ENCODE results near the gene LHX3.

LHX3 gene

DNA sequence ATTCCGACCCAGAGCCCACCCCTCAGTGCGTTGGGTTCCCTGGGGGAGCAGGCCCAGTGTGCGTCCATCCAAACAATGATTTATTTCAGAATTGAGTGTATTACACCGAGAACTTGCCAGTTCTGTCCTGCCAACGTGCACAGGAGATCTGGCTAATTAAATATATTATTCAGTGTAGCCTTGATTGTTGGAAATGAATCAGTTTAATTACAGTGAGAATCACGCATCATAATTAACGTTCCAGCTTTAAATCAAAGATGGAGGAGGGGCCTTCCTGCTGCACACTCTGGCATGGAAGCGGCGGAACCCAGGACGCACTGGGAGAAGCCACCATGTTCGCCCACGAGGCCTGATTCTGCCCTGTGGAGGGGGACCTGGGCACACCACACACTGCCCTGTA lies 55.6 kb downstream of the LHX3 start:
- TF ChIP-seq, protein P1, sequence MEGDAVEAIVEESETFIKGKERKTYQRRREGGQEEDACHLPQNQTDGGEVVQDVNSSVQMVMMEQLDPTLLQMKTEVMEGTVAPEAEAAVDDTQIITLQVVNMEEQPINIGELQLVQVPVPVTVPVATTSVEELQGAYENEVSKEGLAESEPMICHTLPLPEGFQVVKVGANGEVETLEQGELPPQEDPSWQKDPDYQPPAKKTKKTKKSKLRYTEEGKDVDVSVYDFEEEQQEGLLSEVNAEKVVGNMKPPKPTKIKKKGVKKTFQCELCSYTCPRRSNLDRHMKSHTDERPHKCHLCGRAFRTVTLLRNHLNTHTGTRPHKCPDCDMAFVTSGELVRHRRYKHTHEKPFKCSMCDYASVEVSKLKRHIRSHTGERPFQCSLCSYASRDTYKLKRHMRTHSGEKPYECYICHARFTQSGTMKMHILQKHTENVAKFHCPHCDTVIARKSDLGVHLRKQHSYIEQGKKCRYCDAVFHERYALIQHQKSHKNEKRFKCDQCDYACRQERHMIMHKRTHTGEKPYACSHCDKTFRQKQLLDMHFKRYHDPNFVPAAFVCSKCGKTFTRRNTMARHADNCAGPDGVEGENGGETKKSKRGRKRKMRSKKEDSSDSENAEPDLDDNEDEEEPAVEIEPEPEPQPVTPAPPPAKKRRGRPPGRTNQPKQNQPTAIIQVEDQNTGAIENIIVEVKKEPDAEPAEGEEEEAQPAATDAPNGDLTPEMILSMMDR (IDR thresholded peaks at IDR 0.05; ENCODE audit: control insufficient read depth, insufficient read depth, low read depth, low read length, missing control alignments), result no peak
- H3K4me3 ChIP-seq (ENCODE audit: control insufficient read depth, low read depth, low read length), result no peak overlapping the region
- no peak for DNase-seq (ENCODE audit: low read depth)

DNA sequence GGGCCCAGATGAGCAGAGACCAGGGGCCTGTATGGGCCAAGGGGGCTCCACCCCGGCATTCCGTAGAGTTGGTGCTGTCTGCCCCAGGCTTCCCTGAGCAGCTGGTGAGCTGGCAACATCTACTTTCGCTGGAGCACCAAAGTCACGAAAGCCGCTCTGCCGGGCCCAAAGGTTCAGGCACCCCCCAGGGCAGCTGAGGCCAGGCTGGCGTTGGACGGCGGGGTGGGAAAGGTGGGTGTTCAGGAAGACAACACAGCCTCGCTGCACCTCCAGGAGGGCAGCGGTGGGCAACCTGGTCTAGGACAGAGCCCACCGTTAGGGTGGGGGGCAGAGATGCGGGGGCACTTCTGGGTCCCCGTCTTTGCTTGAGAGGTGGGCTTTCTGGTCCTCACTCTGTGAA lies 56.2 kb downstream of the LHX3 start:
- H3K4me3 ChIP-seq (ENCODE audit: control insufficient read depth, low read depth, low read length), result no peak overlapping the region
- TF ChIP-seq, protein P1 (IDR thresholded peaks at IDR 0.05; ENCODE audit: control insufficient read depth, insufficient read depth, low read depth, low read length, missing control alignments), result no peak
- no peak for DNase-seq (ENCODE audit: low read depth)

DNA sequence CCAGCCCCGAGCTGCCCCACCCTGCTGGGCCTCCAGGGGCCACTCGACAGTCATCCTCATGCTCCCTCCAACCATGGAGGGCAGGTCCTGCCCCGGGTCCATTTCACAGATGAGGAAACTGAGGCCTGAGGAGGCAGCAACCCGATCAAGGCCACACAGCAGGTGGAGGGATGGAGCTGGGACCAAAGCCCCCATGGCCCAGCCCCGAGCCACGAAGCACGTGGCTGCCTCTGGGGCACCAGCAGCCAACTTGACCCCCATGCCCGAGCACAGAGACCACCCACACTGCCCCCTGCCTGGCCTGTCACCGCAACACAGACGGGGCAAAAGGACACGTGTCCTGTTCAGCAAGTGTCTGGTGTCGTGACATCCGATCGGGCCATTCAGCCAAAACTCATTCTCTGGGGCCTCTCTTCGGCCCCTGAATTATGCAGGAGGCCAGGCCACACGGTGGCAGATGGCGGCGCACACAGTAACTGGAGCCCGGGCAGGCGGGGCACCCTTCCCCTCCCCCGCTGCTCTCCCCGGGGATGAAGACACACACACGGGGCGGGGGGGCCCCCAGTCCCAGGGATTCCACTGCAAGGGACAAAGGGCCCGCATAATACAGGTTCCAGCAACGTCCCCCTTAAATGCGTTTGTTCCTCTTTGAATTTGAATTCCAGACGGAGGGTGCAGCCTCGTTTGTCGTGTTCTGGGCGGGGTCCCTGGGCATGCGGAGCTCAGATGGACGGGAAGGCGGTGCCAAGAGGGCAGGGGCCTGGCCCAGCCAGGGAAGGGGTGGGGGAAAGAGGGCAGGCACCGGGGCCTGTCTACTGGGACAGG lies 56.8 kb downstream of the LHX3 start:
- H3K4me3 ChIP-seq (ENCODE audit: control insufficient read depth, low read depth, low read length), result no peak overlapping the region
- TF ChIP-seq, protein P1 (IDR thresholded peaks at IDR 0.05; ENCODE audit: control insufficient read depth, insufficient read depth, low read depth, low read length, missing control alignments), result no peak
- DNase-seq (ENCODE audit: low read depth), result no peak

DNA sequence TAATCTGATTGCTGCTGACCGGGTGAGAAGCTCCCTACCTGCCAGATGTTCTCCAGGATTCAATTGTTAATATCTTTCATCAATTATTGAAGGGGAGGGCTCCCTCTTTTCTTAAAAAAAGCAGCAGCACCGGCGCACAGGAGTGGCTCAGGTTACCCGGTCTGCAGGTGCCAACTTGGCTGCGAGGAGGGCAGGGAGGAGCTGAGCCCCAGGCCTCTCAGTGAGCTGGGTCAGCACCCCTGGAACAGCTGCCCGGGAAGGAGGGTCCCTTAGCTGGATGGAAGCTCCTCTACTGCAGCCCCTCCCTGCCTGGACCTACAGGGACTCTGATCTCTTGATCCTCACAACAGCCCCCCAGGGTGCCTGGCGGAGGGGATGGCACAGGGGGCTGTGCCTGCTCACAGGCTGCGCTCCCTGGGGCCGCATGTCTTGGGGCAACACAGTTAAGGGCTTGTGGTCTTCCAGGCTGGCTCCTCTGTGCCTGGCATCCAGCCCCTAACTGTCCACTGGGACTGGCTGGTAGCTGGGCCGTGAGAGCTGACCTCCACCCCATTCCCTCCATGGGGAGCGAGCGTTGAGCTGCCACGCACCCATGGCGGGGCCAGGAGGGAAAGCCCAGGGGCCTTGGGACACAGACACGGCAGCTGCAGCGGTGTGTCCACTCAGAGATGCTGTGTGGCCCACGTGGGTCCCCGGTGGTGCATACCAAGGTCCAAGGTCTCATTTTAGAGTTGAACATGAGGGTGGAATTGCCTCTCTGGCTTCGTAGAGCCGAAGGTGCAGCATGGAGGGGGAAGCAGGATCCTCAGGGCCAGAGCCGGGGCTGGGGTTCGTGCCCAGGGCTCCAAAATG lies 57.7 kb downstream of the LHX3 start:
- no peak for DNase-seq (ENCODE audit: low read depth)
- TF ChIP-seq, protein P1 (IDR thresholded peaks at IDR 0.05; ENCODE audit: control insufficient read depth, insufficient read depth, low read depth, low read length, missing control alignments), result no peak
- no peak overlapping the region for H3K4me3 ChIP-seq (ENCODE audit: control insufficient read depth, low read depth, low read length)

Measured in AG09309 (cell line).